ENCODE results near the gene ADO. TPM values are rescaled to one million over a fixed set of nuclear protein-coding genes. Genes with fewer than 3 reads are reported as not detected.

Gene ADO
- total and polyA plus RNA-seq, 2 of the 13 experiments (the other 11 are each of a cell fraction or from before 2014, with no cell fraction given): 8.9 to 15.9 TPM

DNA sequence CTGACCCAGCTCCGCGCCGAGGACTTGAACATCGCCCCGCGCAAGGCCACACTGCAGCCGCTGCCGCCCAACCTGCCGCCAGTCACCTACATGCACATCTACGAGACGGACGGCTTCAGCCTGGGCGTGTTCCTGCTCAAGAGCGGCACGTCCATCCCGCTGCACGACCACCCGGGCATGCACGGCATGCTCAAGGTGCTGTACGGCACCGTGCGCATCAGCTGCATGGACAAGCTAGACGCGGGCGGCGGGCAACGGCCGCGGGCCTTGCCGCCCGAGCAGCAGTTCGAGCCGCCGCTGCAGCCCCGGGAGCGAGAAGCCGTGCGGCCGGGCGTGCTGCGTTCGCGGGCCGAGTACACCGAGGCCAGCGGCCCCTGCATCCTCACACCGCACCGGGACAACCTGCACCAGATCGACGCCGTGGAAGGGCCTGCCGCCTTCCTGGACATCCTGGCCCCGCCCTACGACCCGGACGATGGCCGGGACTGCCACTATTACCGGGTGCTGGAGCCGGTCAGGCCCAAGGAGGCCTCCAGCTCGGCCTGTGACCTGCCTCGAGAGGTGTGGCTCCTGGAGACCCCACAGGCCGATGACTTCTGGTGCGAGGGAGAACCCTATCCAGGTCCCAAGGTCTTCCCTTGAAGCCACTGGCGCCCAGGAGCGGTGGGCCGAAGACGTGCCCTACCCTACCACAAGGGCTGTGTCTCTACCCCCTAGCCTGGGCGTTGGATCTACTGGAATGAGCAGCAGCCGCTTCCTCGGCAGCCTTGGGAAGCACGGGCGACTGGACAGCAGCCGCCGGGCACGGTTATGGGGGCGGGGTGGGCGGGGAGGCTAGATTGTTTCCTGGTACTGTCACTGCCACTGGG lies 945 bp downstream of the ADO start (continued):
- TF ChIP-seq ZNF609 (CRISPR knock-in tag; IDR thresholded peaks at IDR 0.05; ENCODE audit: borderline replicate concordance): no peak
- no peak for TF ChIP-seq ZNF326 (CRISPR knock-in tag; IDR thresholded peaks at IDR 0.05; ENCODE audit: borderline replicate concordance)
- no peak for TF ChIP-seq BCL6 (CRISPR knock-in tag; IDR thresholded peaks at IDR 0.05)
- 0 out of 2 replicates have a peak, but pooled peaks have one; percentile 18 for TF ChIP-seq ZNF225 (CRISPR knock-in tag; IDR thresholded peaks at IDR 0.05)
- TF ChIP-seq ZNF333 (CRISPR knock-in tag; IDR thresholded peaks at IDR 0.05; ENCODE audit: borderline replicate concordance): no peak
- no peak for TF ChIP-seq DRAP1 (CRISPR knock-in tag; IDR thresholded peaks at IDR 0.05)
- TF ChIP-seq ZNF468 (CRISPR knock-in tag; IDR thresholded peaks at IDR 0.05): no peak; the same call in 1 of the 2 replicates
- TF ChIP-seq SATB2 (CRISPR knock-in tag; IDR thresholded peaks at IDR 0.05): 0 out of 2 replicates have a peak, but pooled peaks have one; percentile 57
- peak; percentile 58 for TF ChIP-seq AGO2 (optimal IDR thresholded peaks at IDR 0.05; ENCODE audit: low read depth, low read length)
- TF ChIP-seq, protein P1, sequence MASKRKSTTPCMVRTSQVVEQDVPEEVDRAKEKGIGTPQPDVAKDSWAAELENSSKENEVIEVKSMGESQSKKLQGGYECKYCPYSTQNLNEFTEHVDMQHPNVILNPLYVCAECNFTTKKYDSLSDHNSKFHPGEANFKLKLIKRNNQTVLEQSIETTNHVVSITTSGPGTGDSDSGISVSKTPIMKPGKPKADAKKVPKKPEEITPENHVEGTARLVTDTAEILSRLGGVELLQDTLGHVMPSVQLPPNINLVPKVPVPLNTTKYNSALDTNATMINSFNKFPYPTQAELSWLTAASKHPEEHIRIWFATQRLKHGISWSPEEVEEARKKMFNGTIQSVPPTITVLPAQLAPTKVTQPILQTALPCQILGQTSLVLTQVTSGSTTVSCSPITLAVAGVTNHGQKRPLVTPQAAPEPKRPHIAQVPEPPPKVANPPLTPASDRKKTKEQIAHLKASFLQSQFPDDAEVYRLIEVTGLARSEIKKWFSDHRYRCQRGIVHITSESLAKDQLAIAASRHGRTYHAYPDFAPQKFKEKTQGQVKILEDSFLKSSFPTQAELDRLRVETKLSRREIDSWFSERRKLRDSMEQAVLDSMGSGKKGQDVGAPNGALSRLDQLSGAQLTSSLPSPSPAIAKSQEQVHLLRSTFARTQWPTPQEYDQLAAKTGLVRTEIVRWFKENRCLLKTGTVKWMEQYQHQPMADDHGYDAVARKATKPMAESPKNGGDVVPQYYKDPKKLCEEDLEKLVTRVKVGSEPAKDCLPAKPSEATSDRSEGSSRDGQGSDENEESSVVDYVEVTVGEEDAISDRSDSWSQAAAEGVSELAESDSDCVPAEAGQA (IDR thresholded peaks at IDR 0.05; ENCODE audit: low read depth): 0 out of 2 replicates have a peak, but pooled peaks have one; percentile 31
- TF ChIP-seq, protein P1 (CRISPR knock-in tag; IDR thresholded peaks at IDR 0.05; ENCODE audit: borderline replicate concordance): no peak
- TF ChIP-seq ZSCAN20 (CRISPR knock-in tag; IDR thresholded peaks at IDR 0.05; ENCODE audit: borderline replicate concordance): 0 out of 2 replicates have a peak, but pooled peaks have one; percentile 10
- TF ChIP-seq U2AF2 (IDR thresholded peaks at IDR 0.05; ENCODE audit: low read depth, low read length): 0 out of 2 replicates have a peak, but pooled peaks have one; percentile 9
- peak; percentile 72; the same call in 1 of the 2 replicates for TF ChIP-seq KDM5B (CRISPR knock-in tag; IDR thresholded peaks at IDR 0.05; ENCODE audit: borderline replicate concordance)
- TF ChIP-seq ZNF747 (CRISPR knock-in tag; IDR thresholded peaks at IDR 0.05; ENCODE audit: borderline replicate concordance): no peak
- peak; percentile 26; the same call in 1 of the 2 replicates for TF ChIP-seq ZMYM4 (CRISPR knock-in tag; IDR thresholded peaks at IDR 0.05)
- no peak for TF ChIP-seq GATA4 (IDR thresholded peaks at IDR 0.05; ENCODE audit: borderline replicate concordance, low read depth)
